Transverse colon (tissue), 4 donors: ENCODE data around the gene CRABP1.

Experiments
- CTCF ChIP-seq, 5 experiments: fragments of 200-600 bp in 3 of 5; fragments of 450-650 bp in 2 of 5; sonication (generic) in 3 of 5; IDR thresholded peaks; 1 replicate in 2 of 5; 2 replicates in 3 of 5; pipeline ENCODE4 v1.5.1; 2016 to 2017; ENCODE audit warnings: antibody characterized with exemption in 5 of 5, inconsistent platforms in 3 of 5, mild to moderate bottlenecking in 2 of 5, moderate library complexity in 1 of 5
- EP300 ChIP-seq: sonication (generic); formaldehyde crosslinking; IDR thresholded peaks from one replicate; pipeline ENCODE4 v1.6.1; 2017; ENCODE audit warnings: antibody characterized with exemption, low read depth
- POLR2AphosphoS5 ChIP-seq, 3 donors: sonication (generic); formaldehyde crosslinking; IDR thresholded peaks; one replicate each; pipeline ENCODE4 v1.6.1; 2016; ENCODE audit warnings: antibody characterized with exemption in 3 of 3

GRCh38 chr15:78390242-78390641 lies 50.1 kb downstream of the CRABP1 start:
- no peak for TF ChIP-seq CTCF (IDR thresholded peaks at IDR 0.05)
- TF ChIP-seq POLR2AphosphoS5 (IDR thresholded peaks at IDR 0.05): no peak
- no peak for TF ChIP-seq EP300
